Activated CD8-positive, alpha-beta memory T cell treated with anti-CD3 and anti-CD28 coated beads, Interleukin-2, amount 50 U/mL, for 1 hour (primary cell): ENCODE measurements around the gene CAMK2B.

Experiments
- DNase-seq: peaks from one replicate; pipeline ENCODE4 v3.0.0-alpha.2; 2020; ENCODE audit errors: extremely low read depth

Gene CAMK2B

DNA sequence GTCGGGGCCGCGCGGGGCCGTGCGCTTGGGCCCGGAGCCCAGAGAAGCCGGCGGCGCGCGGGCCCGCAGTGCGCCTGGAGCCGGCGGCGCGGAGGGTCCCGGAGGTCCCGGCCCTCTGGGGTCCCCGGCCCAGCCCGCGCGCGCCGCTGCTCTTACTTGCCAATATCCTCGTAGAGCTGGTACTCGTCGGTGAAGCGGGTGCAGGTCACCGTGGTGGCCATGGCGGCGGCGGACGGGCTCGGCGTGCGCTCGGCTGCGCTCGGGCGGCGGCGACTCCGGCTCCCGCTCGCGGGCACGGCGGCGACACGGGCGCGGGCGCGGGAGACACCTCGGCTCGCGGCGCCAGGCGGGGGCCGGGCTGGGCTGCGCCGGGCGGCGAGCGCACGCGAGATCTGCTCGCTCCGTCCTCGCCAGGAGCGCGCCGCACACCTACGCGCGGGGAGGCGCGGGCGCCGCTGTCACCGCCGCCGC, at the start of gene CAMK2B:
TSS of gene CAMK2B (minus strand) at position 394 of the 471 bp plus-strand sequence. CDS start at position 221, 173 bp downstream.
- DNase-seq, result no peak

DNA sequence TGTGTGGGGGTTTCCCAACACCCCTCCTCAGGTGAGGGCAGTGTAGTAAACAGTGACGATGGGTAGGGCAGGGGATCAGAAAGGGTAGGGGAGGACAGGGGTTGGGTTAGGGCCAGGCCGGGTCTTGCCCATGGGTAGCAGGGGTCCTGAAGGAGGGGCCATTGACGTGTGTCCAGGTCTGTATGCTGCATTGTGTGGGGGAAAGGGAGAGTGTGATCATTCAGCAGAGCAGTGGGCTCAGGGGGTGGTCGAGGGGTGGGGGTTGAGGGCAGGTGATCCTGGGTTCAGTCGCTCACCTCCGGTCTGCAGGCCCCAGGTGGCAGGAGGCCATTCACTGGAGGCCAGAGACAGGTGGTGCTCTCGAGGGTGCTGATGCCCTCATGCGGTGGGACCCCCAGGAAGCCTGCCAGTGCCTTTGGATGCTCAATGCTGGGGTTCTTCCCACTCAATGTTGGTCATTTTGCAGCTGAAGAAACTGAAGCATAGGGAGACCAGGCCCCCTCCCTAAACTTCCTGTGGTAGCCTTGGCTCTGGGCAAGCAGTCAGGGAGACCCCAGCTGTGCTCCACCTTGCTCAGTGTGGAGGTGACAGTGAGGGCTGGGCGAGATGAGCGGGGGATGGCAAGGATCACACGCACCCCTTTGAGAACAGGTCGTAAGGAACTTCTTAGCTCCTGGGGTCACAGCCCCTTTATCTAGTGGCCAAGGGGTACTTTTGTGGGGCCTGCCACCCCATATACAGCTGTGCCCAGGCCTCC, 48.8 kb upstream of the CAMK2B start:
- DNase-seq, result no peak

DNA sequence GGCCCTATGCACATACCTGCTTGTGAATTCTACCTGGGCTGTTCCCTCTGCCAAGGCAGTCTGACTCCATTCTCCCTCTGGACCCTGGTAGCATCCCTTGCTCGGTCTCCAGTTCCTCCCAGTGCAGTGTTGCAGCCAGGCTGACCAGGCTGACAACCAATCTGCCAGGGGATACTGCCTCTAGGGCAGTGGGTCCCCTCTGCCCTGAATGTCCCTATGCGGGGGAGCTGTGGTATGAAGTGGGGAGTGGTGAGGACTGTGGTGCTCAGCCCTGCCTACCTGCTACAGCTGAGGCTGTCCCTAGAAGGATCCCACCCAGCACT, 48.0 kb upstream of the CAMK2B start:
- DNase-seq, result no peak

DNA sequence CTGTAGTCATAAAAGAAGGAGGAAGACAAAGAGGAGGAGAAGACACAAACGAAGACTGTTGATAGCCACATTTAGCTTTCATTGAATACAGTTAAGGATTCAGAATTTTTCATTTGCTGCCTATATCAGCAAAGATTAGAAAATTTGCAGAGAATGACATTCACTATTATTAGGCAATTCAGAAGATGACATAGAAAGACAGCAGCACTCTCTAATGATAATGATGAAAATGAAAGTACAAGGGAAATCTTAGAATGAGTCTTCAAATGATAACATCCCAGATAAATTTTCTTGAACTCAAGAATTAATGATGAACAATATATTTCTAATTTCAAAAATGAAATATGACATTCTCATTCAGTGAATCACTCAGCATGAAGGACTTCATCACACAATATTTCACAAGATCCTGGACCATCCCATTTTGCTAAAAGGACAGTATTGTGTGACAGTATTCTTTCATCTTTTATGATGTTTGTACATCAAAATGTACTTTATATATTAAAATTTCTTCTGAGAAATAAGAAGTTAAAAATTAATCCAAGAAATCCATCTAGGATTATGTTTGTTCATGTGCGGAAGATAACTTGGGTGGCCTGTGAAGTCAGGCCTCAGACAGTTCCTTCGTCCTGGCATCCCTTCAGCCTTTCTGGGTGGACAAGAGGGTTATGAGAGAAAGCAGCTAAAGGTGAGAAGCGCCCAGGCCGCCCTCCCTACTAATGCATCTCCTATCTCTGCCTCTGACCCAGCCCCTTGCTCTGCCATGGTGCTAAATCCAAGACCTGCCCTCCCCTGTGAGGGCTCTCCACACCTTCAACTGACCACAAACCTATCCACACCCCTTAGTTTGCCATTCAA, 47.4 kb upstream of the CAMK2B start:
- no peak for DNase-seq

DNA sequence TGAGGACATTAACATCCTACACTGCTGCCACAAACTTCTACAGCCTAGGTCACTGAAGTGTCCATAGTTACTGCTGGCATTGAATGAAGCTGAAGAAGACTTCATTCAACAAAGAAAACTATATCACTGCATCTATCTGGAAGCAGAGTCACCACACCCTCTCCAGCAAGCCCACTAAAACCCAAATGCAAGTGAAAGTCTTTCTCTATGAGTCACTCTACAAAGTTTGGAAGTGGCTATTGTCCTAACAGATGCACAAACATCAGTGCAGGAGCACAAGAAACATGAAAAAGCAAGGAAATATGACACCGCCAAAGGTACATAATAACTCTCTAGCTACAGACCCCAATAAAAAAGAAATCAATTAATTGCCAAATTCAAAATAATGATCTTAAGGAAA, 43.5 kb upstream of the CAMK2B start:
- no peak for DNase-seq

DNA sequence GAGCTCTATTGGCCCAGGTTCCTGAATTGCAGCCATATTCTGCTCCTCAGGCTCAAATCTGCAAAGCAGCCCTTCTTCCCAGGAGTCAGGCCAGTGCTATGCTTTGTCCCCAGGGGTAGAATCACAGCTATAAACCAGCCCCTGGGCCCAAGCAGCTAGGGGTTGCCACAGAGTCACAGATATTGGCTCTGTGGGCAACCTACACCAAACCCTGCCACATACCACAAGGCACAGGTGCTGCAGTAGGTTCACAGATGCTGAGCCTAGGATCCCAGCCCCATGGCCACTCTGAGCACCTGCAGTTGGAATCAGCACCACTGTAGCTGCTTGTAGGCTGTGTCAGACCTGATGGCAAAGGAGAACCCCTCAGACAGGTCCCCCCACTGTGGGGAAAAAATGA, 43.1 kb upstream of the CAMK2B start:
- DNase-seq, result no peak

DNA sequence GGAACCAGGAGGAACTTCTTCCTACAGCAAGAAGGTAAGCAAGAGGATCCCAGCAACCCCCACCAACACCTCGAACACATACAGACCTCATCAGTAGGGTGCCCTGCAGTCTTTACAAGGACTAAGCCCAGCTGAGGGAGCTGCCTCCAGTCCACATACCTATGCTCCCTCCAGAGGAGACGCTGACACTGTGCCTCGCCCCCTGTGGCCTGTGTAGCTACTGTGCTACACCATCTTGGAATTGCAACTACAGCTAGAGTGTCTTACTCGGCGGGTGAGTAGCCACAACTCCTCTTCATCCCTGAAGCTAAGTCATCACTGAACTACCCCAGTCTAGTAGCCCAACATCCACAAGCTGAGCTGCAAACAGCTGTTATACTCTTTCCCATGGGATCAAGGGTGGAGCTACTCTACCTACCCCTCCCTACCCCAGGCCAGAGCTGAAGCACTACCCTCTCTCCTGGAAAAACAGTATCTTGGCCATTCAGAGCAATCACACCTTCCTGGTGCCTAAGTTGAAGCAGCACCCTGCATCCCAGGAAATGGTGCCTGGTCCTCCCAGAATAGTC, 42.2 kb upstream of the CAMK2B start:
- DNase-seq, result no peak

DNA sequence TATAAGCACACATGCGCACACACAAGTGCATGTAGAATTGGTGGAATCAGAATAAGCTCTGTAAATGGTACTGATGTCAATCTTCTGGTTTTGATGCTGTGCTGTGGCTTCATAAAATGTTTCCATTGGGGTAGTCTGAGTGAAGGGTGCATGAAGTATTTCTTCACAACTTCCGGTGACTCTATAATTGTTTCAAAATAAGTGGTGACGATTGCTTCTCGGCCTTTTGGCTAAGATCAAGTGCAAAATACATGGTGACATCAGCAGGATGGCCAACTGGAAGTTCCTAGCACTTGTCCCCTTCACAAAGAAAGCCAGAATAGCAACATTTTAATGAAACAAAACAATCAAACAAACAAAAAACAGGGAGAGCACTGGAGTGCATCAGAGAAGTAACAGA, 41.6 kb upstream of the CAMK2B start:
- DNase-seq, result no peak

DNA sequence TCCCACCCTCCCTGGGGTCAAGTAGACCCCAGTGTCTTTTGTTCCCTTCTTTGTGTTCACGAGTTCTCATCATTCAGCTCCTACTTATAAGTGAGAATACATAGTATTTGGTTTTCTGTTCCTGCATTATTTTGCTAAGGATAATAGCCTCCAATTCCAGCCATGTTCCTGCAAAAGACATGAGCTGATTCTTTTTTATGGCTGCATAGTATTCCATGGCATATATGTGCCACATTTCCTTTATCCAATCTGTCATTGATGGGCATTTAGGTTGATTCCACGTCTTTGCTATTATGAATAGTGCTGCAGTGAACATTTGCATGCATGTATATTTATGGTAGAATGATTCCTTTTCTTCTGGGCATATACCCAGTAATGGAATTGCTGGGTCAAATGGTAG, 28.3 kb upstream of the CAMK2B start:
- DNase-seq, result no peak

DNA sequence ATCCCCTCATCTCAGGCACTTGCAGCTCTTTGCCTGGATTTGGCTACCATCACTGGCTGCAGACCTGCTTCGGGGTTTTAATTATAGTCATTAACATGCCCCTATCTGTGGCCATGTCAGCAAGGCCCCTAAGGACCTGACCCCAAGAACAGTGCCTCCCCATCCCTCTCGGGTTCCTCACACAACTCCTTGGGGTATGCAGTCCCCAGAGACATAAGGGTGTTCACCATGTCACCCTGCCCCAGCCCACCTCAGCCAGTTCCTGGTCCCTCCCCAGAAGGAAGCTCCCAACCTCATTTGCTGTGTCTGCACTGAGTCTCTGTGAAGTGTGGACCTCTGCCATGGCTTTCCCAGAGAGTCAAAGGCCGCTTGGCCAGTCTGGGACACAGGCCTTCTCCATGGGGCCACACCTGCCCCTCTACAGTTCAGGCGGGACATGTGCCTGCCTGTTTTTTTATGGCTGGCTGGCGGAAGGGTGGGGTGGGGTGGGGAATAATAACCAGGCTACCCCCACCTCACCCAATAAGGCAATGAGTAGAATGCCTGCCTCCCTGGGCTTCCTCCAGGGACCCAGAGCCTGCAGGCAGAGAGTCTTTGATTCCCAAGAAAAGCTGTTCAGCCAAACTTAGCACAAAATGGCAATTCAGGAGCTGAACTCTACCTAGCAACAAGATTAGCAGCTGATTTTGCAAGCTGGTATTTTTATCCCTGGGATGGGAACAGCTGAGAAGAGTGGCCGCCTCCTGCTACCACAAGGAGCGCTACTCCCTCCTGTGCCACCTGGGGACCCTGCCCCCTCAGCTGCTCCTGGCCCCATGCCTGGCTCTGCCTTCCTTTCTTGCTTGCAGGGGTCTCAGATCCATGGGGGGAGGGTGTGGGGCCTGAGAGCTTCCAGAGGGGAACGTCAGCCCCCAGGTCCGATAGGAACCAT, 23.7 kb upstream of the CAMK2B start:
- DNase-seq, result no peak

DNA sequence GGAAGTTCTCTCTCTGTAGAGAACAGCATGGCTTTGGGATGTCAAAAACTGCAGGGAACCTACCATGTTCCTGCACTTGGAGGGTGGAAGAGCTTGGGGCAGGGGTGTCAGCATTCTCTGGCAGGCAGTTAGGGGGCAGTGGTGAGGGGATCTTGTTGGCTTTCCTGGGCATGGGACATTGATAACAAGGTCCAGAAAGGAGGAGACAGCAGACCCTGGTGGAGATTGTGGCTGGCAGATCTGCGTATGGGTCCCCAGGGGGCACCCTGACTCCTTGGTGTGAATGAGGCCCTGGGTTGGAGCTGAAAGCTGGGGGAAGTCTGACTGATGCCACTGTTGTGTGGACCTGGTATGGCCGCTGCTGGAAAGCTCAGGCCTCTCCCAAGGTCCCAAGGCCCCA, 22.9 kb upstream of the CAMK2B start:
- no peak for DNase-seq

DNA sequence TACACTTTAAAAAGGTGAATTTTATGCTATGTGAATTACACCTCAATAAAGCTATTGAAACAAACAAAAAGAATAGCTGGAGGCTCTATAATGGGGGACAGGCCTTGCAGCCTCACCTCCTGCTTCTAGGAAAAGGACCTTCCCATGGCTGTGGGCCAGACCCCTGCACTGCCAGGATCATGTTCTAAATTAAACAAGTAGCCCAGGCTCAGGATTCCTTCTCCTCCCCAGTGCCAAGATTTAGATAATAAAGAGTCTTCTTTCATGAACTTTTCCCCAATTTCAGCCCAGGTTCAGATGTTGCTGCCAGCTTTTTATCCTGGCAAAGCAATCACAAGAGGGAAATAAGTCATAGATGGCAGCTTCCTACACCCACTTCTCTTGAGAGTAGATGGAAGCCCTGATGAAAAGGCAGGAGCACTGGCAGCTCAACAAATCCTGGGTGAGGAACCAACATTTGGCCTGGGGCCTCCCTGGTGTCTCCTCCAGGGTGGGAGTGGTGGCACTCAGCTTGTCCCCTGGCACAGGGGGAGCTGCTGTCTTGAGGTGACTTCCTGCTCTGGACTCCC, 22.2 kb upstream of the CAMK2B start:
- no peak for DNase-seq

DNA sequence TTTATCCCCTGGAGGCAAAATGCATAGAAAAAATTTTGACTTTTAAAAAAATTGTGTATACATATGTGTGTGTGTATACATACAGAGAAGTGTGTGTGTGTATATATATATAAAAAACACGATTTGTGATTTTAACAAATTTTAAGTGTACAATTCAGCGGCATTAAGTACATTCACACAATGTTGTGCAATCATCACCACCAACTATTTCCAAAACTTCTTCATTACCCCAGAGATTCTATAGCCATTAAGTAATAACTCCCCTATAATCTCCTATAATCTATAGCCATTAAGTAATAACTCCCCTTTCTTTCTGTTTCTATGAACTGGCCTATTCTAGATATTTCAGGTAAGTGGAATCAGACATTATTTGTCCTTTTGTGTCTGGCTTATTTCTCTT, 20.7 kb upstream of the CAMK2B start:
- DNase-seq, result no peak

DNA sequence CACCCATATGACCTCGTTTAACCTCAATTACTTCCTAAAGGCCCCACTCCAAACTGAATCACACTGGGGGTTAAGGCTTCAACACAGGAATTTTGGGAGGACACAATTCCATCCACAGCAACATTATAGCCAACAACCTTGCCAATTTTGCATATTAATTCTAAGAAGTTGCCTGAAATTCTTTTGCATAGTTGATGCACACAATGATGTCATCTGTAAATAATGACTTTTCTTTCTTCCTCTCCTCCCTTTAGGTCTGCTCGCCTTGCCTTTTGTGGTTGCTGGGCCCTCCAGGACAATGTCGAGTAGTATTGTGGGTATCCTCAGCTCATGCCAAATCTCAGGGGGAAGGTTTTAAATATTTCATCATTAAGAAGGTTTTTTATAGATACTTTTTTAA, 16.0 kb upstream of the CAMK2B start:
- no peak for DNase-seq

DNA sequence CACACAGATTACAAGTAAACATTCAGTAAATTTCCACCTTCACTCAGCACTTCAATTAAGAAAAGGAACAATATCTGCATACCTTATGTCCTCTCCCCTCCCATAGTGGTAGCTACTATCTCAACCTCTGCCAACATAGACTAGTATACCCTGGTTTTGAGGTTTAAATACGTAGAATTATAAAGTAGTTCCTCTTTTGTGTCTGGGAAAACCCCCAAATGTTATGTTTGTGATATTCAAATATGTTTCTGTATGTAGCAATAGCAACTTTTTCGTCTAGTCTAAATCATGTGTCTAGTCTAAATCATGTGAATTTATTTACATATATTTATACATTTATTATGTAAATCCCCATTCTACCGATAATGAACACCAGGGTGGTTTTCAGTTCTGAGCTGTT, 13.2 kb upstream of the CAMK2B start:
- DNase-seq, result no peak

DNA sequence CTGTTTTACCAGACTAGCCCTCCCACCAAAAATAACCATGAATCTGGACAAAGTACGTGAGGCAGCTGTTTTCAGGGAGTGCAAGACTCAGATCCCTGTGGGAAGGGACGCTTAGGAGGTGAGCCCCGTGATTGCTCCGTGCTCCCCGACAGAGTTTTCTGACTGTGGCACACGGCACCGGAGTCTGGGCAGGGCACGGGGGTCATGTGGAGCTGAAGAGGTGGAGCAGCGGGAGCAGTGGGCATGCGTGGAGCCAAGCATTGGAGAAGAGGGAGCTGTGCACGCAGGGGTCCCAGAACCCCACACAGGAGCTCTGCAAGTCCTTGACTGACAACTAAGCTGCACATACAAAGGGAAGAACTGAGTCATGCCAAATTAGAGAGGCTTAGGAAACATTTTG, 11.1 kb upstream of the CAMK2B start:
- DNase-seq, result no peak

DNA sequence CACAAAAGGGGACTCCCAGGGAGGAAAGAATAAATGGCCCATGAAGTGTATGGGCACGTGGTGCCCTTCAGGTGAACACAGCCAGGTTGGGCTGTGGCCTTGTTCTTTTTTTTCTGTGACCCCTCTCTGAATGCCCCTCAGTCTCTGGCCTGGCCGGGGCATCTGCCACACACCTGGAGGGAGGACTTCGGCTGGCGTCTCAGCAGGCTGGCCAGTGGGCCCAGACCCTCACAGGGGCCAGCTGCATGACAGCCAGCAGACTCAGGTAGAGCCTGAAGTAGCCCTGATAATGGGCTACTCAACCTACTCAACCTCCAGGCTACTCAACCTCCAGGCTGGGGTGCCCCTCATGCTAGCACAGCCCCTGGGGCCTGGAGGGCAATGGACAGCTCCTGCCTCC, 9.8 kb upstream of the CAMK2B start:
- no peak for DNase-seq

DNA sequence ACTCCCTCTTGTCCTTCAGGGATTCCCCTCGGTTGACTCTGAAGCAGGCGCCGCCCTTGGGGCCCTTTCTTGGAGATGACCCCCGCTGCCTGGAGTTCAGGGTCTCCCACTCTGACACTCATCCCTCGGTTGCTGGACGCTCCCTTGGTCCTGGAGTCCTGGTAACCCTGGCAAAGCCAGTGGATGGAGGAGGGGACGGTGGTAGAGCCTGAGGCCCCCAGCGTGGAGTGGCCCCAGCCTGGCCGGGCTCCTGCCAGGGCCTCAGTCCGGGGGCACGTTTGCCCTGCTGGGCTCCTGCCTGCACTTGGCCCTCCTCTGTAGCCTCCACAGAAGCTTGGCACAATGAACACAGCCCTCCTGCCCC, 9.3 kb upstream of the CAMK2B start:
- DNase-seq, result no peak

DNA sequence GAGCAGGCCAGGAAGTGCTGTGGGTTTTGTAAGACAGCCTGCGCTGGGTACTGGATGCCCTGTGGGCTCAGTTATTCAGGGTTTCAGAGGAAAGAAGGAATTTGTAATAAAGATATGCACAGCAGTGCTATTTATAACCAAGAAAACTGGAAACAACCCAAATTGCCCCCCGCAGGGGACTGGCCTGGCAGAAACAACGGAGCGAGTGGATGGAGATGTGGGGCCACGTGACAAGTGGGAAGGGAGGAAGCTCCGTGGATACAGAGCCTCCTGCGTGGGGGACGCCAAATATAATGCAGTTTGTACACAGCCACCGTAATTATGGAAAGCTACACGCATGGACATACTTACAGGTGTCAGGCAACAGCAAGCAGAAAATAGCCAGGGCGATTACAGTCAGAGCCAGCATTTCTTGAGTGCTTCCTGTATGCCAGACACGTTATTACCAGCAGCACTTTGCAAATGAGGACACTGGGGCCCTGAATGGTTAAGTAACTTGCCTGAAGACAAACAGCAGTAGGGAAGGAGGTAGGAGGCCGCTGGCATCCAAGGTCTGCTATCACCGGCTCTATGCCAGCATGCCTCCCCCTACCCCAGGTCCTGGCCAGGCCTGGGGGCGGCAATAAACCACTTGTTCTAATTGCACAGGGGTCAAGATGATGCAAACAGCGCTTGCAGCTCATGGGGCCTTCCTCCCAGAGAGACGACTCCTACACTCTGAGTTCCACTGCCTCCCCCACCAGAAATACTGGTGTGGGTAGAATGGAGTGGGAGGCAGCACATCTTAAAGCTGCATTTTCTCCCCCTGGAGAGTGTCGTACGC, 8.7 kb upstream of the CAMK2B start:
- DNase-seq, result no peak

DNA sequence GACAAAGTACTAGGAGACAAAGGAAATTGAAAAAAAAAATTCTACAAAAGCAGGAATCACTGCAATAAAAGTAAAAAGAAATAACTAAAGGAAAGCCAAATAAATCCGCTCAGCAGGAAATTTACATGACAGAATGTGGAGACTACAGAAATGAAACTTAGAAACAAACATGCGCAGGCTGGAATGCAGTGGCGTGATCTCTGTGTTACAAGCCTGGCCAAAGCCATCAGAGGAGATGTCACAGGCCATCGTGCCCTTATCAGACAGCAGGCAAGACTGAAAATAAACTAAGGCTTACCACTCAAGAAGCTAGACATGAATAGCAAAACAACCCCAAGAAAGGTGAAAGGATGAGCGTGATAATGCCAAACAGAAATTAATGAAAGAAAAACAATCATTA, 6.3 kb upstream of the CAMK2B start:
- no peak for DNase-seq

DNA sequence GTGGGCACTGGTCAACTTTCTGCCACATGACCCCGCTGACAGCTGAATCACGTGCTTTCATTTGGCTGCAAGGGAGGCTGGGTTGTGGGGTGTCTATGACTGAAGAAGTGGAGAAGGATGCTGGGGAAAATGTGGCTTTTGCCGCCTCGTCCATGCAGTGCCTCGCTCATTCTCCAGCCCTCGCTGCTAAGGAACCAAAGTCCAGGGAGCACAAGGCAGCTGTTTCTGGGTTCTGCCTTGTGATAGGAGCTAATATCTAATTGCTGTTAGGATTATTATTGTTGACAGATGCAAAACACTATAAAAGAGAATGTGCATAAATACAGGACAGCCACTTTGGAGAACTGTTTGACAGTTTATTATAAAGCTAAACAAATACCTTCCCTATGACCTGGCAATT, 4.9 kb upstream of the CAMK2B start:
- no peak for DNase-seq
